Measurements from ENCODE around the gene ALK.

The ALK gene

DNA sequence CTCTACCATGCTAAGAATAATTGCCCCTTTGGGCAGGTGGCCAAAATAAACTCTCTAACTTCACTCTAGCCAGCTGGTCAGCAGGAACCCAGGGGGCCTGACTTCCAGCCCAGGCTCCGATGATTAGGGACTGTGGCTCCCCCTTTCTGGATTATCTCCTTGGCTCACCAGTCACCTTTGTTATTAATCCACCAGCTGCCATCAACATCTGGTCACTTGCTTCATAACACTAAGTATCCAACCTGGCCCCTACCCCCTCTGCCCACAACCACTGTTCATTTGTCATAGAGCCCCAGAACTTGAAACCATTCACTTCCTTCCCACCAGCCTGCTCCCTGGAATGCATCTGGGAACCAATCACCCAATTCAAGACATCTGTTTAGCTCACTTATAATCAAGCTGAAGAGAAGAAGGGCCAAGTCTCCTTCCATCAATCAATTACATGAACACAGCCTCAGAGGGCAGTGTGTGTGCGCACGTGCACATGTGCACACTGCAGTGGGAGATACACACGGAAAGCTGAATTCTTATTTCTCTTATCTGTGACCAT lies 215.1 kb downstream of the ALK start:
- DNase-seq, result no peak

DNA sequence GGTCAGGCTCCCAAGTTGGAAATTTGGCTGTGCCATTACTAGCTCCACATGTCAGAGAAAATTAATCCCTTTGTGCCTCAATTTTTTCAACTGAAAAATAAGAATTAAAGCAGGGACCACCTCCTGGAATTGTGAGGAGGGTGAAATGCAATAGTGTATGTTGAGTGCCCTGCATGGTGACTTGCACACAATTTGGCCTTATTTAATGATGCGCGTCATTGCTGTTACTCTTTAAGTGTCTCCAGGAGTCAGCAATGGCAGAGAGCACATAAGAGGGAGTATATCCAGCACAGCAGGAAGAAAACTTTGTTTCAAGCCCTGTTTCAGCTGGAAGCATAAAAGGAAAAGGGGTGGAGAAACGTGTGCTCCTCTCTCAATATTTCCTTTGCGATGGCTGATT lies 215.8 kb downstream of the ALK start:
- no peak for DNase-seq

DNA sequence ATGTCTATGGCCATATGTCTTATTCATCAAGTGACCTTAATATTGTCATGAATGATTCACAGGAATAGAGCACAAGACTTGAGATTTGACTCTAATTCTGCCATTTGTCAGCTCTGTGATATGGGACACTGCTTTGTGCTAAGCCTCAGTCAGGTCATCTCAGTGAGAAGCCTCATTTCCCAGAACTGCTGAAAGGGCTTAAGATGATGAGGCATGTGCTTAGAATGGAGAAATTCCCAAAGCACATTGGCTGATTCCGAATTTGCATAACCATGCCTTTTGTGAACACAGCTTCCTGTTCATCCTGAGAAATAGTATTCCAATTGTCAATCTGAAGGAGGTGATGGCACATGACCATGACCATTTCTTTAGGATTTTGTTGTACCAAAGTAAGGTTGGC lies 218.1 kb downstream of the ALK start:
- no peak for DNase-seq

DNA sequence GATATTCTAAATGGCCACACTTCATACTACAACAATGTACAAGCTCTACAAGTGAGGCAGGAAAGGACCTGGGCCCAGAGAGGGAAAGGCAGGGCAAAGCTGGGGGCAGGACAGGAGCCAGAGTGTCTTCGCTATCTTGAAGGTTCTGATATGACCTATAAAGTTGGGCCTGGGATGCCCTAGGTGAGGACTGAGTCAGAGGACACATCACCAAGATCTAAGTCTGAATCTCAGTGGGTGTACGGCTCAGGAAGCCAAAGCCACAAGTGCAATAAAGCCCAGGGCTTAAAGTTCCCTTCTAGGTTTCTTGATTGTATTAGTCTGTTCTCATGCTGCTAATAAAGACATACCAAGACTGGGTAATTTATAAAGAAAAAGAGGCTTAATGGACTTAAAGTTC lies 219.1 kb downstream of the ALK start:
- no peak for DNase-seq

DNA sequence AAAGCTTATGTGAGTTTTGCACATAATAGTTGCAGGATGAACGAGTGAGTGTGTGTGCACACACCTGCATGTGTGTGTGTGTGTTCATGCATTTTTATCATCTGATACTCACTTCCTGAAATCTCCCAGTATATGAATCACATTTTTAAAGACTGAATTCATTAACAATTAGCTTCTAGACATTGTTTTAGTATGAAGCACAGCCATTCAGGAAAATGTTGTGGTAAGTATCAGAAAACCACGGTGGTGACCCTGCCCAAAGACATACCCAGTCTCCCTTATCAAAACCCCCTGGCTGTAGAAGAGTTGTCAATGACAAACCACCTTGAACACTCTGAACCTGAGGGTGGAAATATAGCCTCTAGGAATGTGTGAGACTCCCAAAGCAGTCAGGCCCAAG lies 220.8 kb downstream of the ALK start:
- no peak for DNase-seq

DNA sequence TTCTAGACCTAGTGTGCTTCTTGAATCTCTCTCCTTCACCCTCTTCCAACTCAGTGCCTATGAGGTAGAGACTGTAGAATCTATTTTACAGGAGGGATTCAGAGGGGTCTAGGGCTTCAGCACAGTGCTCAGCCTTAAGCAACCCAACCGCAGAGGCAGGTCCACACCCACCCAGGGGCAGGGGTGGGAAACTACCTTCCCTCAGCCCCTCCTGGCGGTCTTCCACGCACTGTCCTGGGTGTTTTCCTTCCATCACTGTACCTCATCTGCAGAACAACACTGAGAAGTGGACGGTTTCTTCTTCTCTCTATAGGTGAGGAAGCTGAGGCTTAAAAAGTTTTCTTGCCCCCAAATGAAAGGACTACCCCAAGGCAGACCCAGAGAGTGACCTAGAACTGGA lies 222.3 kb downstream of the ALK start:
- no peak for DNase-seq

DNA sequence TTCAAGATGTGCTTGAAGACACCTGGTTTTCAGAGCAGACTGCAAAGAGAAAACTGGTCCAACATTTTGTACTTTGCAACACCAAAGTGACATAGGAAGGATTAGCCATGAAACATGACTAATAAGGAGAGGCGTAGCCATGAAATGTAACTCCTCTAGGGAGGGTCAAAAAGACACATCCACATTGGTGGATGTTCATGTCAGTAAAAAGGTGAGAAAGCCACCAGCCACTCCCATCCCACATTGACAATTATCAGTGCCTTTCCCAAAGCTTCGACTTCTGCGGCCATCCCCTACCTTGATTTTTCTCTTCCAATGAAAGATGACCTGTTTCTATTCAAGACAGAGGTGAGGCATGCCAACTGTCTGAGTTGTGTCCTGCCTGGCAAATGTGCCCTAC lies 223.2 kb downstream of the ALK start:
- DNase-seq, result no peak

DNA sequence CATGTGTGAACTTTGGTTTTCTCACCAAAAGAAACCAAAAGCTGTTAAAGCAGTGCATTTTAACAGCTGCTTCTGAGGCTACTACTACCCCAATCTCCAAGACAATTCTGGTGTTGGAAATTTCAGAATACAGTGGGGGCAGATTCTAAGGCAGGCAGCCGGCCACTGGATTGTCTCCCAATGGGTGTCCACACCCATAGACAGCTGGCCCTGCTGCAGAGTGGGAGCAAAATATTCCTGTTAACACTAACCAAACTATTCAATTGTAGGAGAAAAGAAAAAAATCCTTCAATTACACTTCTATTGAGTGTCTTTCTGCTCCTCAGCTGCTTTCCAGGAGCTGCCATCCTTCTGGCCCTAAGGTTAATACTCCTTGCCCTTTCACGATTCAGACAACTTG lies 223.7 kb downstream of the ALK start:
- no peak for DNase-seq

DNA sequence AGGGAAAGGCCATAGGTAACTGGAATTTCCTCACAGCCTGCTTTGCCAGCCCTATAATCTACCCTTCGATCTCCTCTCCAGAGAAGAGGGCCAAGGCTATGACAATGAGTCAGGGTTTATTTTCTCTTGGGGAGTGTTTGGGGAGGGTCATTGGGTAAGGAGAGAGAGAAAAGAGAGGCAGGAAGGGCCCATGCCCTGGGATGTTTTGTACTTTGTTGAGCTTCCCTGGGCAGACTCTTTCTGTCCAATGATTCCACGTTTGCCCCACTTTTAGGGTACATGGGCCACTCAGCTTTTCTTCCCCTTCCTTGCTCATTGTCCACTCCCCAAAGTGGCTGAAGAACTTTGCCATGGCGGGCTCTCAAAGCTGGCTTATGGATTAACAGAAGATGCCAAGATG lies 224.2 kb downstream of the ALK start:
- no peak for DNase-seq

DNA sequence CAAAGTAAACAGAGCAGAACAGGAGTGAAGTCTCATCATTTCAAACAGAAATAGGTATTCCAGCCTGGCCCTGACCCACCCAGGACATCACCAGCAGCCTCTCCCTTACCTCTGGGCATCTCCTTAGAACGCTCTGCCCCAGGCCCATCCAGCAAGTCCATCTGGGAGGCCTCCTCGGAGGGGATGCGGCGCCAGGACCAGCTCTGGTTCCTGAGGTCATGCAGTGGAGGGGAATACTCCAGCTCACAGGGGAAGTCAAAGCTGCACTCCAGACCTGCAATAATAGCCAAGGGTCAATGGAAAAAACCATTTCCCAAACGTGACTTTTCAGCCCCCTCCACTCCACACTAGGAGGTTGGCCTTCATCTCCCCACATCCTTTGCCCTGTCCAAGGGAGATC lies 226.6 kb downstream of the ALK start:
- DNase-seq, result no peak

DNA sequence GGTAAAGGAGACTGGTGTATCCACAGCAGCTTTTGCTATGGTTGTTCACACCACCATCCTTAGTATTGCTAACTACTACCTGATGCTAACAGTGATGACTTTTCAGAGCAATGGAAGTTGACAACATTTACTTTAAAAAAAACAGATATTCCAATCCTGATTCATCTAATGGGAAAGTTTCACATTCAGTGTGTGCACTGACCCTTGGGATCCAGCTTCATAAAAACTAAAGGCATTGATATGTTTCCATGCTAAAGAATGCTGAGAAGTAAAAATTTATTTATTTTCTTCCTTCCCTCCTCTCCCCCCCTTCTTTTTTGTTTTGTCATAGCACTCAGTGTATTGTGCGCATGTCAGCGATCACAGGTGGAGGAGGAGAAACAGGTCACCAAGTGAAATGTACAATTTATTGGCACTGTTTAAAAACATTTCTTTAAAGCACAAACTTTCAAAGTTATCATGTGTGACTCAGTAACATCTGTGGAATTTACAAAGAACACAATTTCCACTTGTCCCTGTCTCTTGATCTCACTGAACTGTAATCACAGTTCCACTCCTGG lies 229.9 kb downstream of the ALK start:
- no peak for DNase-seq

DNA sequence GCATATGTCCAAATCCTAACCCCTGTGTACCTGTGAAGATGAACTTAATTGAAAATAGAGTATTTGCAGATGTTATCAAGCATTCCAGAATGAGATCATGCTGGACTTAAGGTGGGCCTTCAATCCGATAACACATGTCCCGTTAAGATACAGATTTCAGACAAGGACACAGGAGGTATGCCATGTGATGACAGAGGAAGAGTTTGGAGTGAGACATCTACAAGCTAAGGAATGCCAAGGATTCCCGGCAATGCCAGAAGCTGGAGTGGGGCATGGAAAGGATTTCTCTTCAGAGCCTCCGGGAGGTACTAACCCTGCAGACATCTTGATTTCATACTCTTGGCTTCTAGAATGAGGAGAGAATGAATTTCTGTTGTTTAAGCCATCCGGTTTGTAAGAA lies 231.7 kb downstream of the ALK start:
- DNase-seq, result no peak

DNA sequence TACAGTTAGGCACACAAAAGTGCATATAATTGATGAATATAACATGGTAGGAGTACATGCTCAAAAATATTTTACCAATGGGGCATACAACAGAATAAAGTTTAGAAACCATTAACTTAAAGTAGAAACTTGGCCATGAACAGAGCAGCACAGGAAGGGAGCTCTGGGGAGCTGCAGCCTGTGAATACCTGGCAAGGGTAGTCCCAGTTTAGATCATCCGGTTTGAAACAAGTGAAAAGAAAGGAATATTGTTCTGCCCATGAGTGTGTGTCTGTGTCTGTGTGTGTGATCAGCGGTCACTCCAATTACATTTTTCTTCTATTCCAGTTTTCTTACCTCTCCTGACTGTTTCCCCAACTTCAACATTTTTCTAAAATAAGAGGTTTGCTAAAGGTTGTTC lies 233.0 kb downstream of the ALK start:
- DNase-seq, result no peak

DNA sequence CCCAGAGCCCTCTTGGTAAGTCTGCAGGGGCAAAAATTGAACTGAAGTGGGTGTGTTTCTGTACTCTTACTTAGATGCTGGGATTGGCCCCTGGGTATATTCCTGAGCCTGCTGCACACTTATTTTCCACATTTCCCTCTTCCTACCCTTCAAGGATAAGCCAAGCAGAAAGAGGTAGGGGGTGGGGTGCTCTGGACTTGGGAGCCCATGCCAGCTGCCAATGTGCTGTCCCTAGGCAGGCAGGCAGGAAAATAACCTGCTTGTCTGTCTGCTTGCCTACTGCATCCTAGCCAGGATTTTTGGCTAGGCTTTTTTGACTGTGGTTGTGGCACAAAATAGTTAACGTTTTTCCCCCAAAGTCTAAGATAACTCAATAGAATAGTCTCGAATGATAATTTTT lies 234.3 kb downstream of the ALK start:
- DNase-seq, result no peak

DNA sequence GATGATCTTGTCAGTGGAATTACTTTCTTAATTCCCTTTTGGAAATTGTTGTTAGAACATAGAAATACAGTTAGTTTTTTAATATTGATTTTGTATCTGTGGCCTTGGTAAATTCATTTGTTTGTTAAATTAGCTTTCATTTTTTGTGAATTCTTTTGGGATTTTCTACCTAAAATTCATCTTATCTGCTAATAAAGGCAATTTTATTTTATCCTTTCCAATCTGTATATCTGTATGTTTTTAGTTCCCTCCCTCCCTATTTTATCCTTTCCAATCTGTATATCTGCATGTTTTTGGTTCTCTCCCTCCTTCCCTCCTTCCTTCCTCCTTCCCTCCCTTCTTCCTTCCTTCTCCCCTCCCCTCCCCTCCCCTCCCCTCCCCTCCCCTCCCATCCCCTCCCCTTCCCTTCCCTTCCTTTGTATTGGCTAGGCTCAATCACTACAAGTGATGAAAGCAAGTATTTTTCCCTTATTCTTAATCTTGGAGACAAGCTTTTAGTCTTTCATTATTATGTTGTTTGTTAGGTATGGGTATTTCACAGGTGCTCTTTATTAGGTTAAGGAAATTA lies 244.4 kb downstream of the ALK start:
- no peak for DNase-seq

DNA sequence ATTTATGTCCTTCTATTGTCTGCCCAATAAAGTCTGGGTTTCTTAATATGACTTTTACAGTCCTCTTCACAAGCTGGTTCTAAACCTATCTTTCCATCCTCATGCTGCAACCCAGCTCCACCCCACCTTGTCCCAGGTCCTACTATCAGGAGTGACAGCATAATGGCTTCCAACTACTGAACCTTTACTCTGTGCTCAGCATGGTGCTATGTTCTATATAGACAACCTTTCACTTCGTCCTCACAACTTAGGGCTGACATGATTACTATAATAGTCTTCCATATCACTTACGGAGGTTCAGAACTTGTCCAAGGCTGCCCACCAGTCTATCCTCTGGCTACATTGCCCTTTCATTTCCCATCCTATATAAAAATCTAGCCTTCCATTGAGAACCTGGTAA lies 256.8 kb downstream of the ALK start:
- no peak for DNase-seq

DNA sequence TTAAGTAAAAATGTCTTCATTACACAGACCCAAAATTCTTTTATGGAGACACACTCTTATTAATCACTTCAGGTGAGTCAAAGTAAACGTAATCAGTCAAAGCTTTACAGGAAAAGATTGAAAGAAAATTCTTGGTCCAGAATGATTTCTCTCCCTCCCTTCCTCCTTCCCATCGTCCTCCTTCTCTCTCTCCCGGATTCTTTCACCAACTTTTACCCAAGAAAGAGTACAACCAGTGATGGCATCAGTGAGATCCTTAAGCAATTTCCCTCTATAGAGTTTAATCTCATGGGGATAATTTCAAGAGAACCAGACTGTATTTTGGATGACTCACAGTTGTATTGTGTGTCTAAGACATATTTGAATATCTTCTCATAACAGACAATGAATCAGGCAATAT lies 258.1 kb downstream of the ALK start:
- DNase-seq, result no peak

DNA sequence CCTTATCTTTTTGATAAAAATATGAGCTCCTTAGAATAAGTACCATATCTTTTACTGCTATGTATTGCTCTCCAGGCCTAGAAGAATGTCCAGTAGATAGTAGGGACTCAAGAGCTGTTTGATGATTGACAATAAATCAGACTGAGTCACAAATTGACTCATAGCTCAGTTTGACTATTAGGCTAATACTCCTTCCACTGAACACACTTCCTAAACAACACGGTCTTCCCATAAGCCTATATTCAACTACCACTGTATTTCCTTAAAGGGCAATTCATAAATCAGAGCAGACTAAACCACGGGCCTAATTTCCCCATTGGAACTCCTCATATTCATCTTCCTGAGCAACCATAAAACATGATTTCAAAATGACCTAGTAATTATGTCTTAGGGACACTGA lies 258.5 kb downstream of the ALK start:
- no peak for DNase-seq

DNA sequence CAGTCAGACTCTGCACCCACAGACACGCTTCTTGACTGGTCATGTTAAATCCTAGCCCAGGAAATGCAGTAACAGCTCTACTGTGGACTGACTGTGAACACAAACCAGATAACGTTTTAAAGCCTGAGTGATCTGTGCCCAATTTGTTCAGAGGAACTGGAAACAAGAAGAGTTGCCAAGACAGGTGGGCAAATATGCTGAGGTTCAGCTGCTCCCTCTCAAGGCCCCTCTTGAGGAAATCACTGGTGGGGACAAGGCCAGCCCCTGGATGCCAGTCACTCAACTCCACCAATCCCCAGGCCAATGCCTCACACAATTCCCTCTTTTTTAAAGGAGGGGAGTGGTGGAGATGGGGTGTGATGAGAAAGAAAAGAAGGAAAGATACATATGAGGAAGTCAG lies 261.2 kb downstream of the ALK start:
- DNase-seq, result no peak

DNA sequence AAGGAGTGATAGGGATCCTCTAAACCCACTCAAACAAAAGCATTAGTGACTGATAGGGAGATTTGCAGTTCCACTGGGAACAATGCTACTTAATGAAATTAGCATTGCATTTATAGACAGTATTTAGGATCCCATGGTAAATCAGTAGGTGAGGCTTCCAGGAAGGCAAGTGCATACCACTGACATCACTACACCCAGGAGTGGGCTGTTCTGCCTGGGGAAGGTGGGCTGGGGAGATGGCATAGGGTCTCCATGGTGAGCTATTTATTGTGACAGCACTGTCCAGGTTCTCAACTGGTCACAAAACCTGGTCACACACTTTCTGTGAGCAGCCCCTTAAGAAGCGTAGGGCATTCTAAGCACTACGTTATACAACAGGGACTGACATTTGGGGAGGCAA lies 262.2 kb downstream of the ALK start:
- DNase-seq, result no peak

DNA sequence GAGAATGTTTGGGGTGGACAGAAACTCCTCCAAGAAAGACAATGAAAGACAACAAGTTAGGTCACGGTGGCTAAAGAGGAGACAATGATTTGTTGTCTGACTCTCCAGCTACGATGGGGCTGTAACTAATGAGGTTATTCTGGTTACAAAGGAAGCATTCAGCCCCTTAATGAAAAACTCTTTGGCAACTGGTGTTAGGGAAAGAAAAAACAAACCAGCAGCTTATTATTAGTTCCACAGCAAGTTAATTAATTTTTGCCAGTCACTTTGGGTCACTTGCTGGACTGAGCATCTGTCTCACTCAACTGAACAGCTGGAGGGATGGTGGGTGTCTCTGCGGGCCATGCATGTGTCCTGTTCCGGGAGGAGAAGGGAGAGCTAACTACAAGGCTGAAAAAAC lies 263.7 kb downstream of the ALK start:
- no peak for DNase-seq

DNA sequence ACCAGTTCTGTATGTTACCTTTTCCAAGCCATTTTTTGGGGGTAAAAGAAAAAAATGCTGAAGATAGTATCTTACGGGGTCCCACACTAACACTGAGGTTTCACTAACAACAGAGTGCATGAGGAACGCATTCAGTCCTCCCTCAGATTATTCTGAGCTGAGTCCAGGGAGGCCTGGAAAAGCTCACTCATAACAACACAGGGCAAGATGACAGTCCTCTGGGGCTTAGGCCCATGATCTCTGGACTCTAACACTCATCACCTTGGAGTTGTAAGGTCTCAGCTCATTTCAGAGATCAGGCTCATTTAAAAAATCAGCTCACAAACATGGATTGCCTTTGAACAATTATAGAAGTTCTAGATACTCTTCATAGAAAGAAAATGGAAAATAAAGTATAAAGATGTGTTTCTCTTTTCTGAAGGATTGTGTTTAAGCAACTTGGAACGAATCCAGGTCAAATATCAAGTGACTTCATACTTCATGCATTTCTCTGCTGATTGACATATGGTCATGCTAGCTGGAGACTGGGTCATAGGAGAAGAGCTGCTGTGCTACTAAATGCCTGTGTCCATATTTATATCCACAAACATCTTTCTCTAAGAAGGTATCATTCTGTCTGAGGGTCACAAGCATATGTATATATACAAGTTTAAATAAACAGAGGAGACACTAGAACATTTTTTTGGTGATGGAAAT lies 265.8 kb downstream of the ALK start:
- no peak for DNase-seq

DNA sequence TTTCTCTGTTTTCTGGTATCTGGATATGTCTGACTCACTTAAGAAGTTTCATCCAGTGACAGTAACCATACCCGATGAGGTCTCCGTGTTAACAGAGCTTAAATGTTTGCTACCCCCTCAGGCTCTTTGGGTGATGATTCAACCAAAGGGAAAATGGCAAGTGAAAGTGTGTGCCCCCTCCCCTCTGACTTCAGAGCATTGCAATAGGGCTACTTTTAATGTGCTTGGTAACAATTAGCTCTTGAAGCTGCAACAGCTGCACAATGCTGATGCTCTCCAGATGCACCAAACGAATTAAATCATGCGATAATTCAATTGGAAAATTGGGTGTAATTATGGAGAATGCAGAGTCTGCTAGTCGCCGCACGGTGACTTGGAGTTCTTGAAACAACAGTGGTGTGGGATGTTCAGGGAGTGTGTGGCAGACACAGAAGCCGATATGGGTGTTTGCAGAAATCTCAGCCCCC lies 270.7 kb downstream of the ALK start:
- no peak for DNase-seq

DNA sequence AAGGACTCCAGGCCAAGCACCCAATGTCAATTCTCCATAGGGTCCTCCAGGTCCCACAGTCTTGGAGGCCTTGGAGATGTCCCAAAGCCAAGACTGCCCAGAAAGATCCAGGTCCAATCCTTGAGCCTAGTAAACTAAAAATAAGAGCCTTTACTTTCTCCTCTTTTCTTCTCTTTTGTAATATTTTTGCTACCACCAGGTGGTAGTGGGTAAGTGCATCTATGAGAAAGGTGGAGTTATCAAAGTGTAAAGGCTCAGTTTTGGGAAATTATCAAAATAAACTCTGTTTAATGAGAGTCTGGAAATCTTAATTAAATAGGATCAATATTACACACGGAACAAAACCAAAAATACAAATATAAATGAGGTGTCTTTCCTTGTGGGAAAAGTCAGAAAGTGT lies 276.4 kb downstream of the ALK start:
- no peak for DNase-seq

DNA sequence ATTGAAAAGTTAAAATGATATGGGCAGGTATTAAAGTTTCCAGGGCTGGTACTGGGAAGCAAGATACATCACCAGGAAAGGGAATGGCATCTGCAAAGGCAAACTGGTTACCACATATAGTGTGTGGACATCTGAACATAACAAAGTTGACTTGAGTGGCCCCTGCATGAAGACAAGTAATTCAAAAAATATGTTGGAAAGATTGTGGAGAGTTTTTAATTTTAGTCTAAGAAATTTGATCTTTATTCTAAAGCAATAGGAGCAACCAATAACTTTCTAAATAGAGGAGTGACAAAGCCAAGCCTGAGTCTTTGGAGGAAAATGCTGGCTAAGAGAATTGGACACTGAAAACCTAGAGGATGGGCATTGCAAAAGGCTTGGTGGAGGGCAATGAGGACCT lies 278.2 kb downstream of the ALK start:
- no peak for DNase-seq

Data from CD4-positive, alpha-beta T cell treated with Interleukin-4 for 1 hour (primary cell).